OCI-LY7 (cell line): ENCODE results near the gene PRKAB1. TPM values are rescaled to one million over a fixed set of nuclear protein-coding genes. Genes with fewer than 3 reads are reported as not detected.

Experiments
- BruUV-seq: library from RNA; stranded (reverse); fragments of 400-500 nt; replicated peaks from 2 replicates; lab custom pipeline; 2021; lab: Mats Ljungman, UMichigan
- CTCF ChIA-PET: fragments of 300-600 bp; sonication (Branson Sonifier 250); formaldehyde crosslinking; loops from one replicate; lab custom pipeline; 2022; ENCODE audit warnings: antibody characterized with exemption; ENCODE audit not compliant: unreplicated experiment; lab: Charles Lee
- POLR2A ChIA-PET: fragments of 300-600 bp; sonication (Branson Sonifier 250); formaldehyde crosslinking; loops from one replicate; lab custom pipeline; 2022; ENCODE audit warnings: antibody characterized with exemption; lab: Charles Lee
- DNase-seq: peaks from one replicate; pipeline ENCODE4 v3.0.0-alpha.2; 2015; ENCODE audit warnings: low spot score
- H2AFZ ChIP-seq: fragments of 200-600 bp; sonication (generic), shearing (Covaris generic); 2 replicates; pipeline ENCODE4 v1.6.1; 2014; ENCODE audit warnings: mild to moderate bottlenecking, antibody characterized with exemption, low read length, moderate library complexity
- H3K27ac ChIP-seq: fragments of 200-600 bp; sonication (generic); 2 replicates; pipeline ENCODE4 v1.5.1; 2014; ENCODE audit warnings: mixed run types, low read depth, mild to moderate bottlenecking, moderate library complexity, low read length, inconsistent platforms; ENCODE audit not compliant: poor library complexity, severe bottlenecking
- H3K36me3 ChIP-seq: fragments of 200-600 bp; sonication (generic); 2 replicates; pipeline ENCODE4 v1.6.1; 2014; ENCODE audit warnings: mild to moderate bottlenecking, antibody characterized with exemption, low read length, moderate library complexity, mixed read lengths; ENCODE audit not compliant: insufficient read depth
- H3K4me1 ChIP-seq: fragments of 200-600 bp; sonication (generic); 2 replicates; pipeline ENCODE4 v1.5.1; 2014; ENCODE audit warnings: mild to moderate bottlenecking, low read length; ENCODE audit not compliant: insufficient read depth, poor library complexity, severe bottlenecking
- H3K4me2 ChIP-seq: fragments of 200-600 bp; sonication (generic); 2 replicates; pipeline ENCODE4 v1.6.1; 2014; ENCODE audit warnings: mild to moderate bottlenecking, low read length
- H3K4me3 ChIP-seq: fragments of 200-600 bp; sonication (generic); 2 replicates; pipeline ENCODE4 v1.5.1; 2014; ENCODE audit warnings: mild to moderate bottlenecking, low read depth, low read length; ENCODE audit not compliant: poor library complexity, severe bottlenecking
- H3K79me2 ChIP-seq: fragments of 200-600 bp; sonication (generic); 2 replicates; pipeline ENCODE4 v1.6.1; 2016; ENCODE audit warnings: low read depth, mild to moderate bottlenecking, low read length, moderate library complexity, mixed read lengths; ENCODE audit not compliant: insufficient read depth
- H3K9me2 ChIP-seq: fragments of 200-600 bp; sonication (generic); 2 replicates; pipeline ENCODE4 v1.6.1; 2016; ENCODE audit warnings: mild to moderate bottlenecking, low read length, mixed read lengths; ENCODE audit not compliant: insufficient read depth
- H3K9me3 ChIP-seq: fragments of 200-600 bp; sonication (generic); 2 replicates; pipeline ENCODE4 v1.6.1; 2014; ENCODE audit warnings: mild to moderate bottlenecking, mixed run types, low read length, mixed read lengths
- H4K20me1 ChIP-seq: fragments of 200-600 bp; sonication (generic); 2 replicates; pipeline ENCODE4 v1.6.1; 2014; ENCODE audit warnings: mild to moderate bottlenecking, antibody characterized with exemption, low read length, moderate library complexity, mixed read lengths; ENCODE audit not compliant: insufficient read depth
- CTCF ChIP-seq: fragments of 200-600 bp; sonication (generic); conservative IDR thresholded peaks from 2 replicates; pipeline ENCODE4 v1.5.1; 2014; ENCODE audit warnings: mild to moderate bottlenecking, antibody characterized with exemption, low read length, moderate library complexity, mixed read lengths
- EZH2phosphoT487 ChIP-seq: fragments of 200-600 bp; sonication (generic); IDR thresholded peaks from 2 replicates; pipeline ENCODE4 v1.6.1; 2018; ENCODE audit warnings: low read depth, borderline replicate concordance, mild to moderate bottlenecking, mixed run types, antibody characterized with exemption, low read length, moderate library complexity, mixed read lengths
- intact Hi-C: fragments of 100-400 bp; cut with micrococcal nuclease; formaldehyde crosslinking; loops from one replicate; pipeline ENCODE4 v1.10.0; 2022; ENCODE audit not compliant: unreplicated experiment
- total RNA-seq, 2 experiments: library from RNA; depleted of rRNA in 1 of 2; stranded (reverse); fragments of >200 nt in 1 of 2; shearing (Covaris generic) in 1 of 2; gene quantifications; 2 replicates each; pipeline ENCODE4 v1.2.3, GENCODE V29; 2014 to 2022

The PRKAB1 gene
- total RNA-seq, 2 experiments from 2014 or later: 32.4 to 45.1 TPM

GRCh38 chr12:119696943-119697342 is 29.0 kb downstream of the PRKAB1 start:
- peaks cover 68% of the 10 kb centered on the region for H3K36me3 ChIP-seq
- no peak for TF ChIP-seq CTCF
- no peaks in the 10 kb centered on the region for H3K79me2 ChIP-seq
- no peak overlapping the region for H3K27ac ChIP-seq
- intact Hi-C loops: no loop called here
- no peak for DNase-seq
- no peaks in the 10 kb centered on the region for H4K20me1 ChIP-seq
- no peak overlapping the region for H3K4me2 ChIP-seq
- no TSS peak for BruUV-seq
- ChIA-PET CTCF (no interaction called here), POLR2A (no interaction called here)
- H3K9me2 ChIP-seq: no peaks in the 10 kb centered on the region
- H3K4me1 ChIP-seq: no peaks in the 10 kb centered on the region
- no peak overlapping the region for H3K4me3 ChIP-seq
- no peak overlapping the region for H2AFZ ChIP-seq
- H3K9me3 ChIP-seq: no peaks in the 10 kb centered on the region

GRCh38 chr12:119699199-119699760 is 31.3 kb downstream of the PRKAB1 start:
- CTCF ChIA-PET: no interaction called here
- no TSS peak for BruUV-seq

More at GRCh38 chr12:119699199-119699760, 31.3 kb downstream of the PRKAB1 start:
- POLR2A ChIA-PET: interaction anchor here (0.7 to 1.0 kb wide), 2 partner anchors 8 to 32 kb away, joined by 3 to 4 read pairs; partner anchors contain the start of gene PRKAB1
- H2AFZ ChIP-seq: no peak overlapping the region
- no peaks in the 10 kb centered on the region for H3K4me1 ChIP-seq
- intact Hi-C loops: no loop called here
- no peaks in the 10 kb centered on the region for H3K9me3 ChIP-seq
- no peaks in the 10 kb centered on the region for H4K20me1 ChIP-seq
- no peaks in the 10 kb centered on the region for H3K9me2 ChIP-seq
- H3K36me3 ChIP-seq: peaks cover 78% of the 10 kb centered on the region
- no peak overlapping the region for H3K4me2 ChIP-seq
- no peak for DNase-seq
- no peak overlapping the region for H3K4me3 ChIP-seq
- no peaks in the 10 kb centered on the region for H3K79me2 ChIP-seq
- TF ChIP-seq CTCF (no peak), EZH2phosphoT487 (no peak)
- H3K27ac ChIP-seq: no peak overlapping the region
